T-helper 2 cell treated with Interferon-gamma antibody and Interleukin-4, amounts not matched to agents 5 μg/mL and 100 μg/mL, for 36 hours (primary cell): ENCODE results near the gene OR4D2.
A peak's percentile ranks its signal among the peaks of the same experiment; 100 is the strongest.

Source experiments
- DNase-seq: peaks from one replicate; pipeline ENCODE4 v3.0.0; 2021; ENCODE audit warnings: low spot score
- H3K27ac Mint-ChIP-seq: one replicate; pipeline ENCODE4 v1.8.0; 2021; ENCODE audit warnings: mild to moderate bottlenecking, mixed read lengths
- H3K27me3 Mint-ChIP-seq: one replicate; pipeline ENCODE4 v1.8.0; 2021; ENCODE audit warnings: low read depth, mixed read lengths
- H3K36me3 Mint-ChIP-seq: one replicate; pipeline ENCODE4 v1.8.0; 2021; ENCODE audit warnings: low read depth, mixed read lengths
- H3K4me1 Mint-ChIP-seq: one replicate; pipeline ENCODE4 v1.8.0; 2021; ENCODE audit warnings: low read depth, mixed read lengths
- H3K4me3 Mint-ChIP-seq: one replicate; pipeline ENCODE4 v1.8.0; 2022; ENCODE audit warnings: mild to moderate bottlenecking, moderate library complexity, mixed read lengths
- H3K9me3 Mint-ChIP-seq: one replicate; pipeline ENCODE4 v1.8.0; 2021; ENCODE audit warnings: mixed read lengths

The OR4D2 gene

GRCh38 chr17:58184986-58185761 lies 18.4 kb downstream of the OR4D2 start:
- H3K4me3 Mint-ChIP-seq, result no peak overlapping the region
- DNase-seq, result no peak
- no peak overlapping the region for H3K27ac Mint-ChIP-seq
- H3K27me3 Mint-ChIP-seq, result peaks cover 2% of the 10 kb centered on the region
- no peaks in the 10 kb centered on the region for H3K9me3 Mint-ChIP-seq
- H3K4me1 Mint-ChIP-seq, result no peaks in the 10 kb centered on the region
- no peaks in the 10 kb centered on the region for H3K36me3 Mint-ChIP-seq

GRCh38 chr17:58186591-58186990 lies 19.8 kb downstream of the OR4D2 start:
- Mint-ChIP-seq H3K27ac (no peak overlapping the region), H3K4me3 (no peak overlapping the region), H3K27me3 (peaks cover 4% of the 10 kb centered on the region), H3K4me1 (no peaks in the 10 kb centered on the region), H3K9me3 (no peaks in the 10 kb centered on the region), H3K36me3 (no peaks in the 10 kb centered on the region)
- DNase-seq, result no peak

DNA sequence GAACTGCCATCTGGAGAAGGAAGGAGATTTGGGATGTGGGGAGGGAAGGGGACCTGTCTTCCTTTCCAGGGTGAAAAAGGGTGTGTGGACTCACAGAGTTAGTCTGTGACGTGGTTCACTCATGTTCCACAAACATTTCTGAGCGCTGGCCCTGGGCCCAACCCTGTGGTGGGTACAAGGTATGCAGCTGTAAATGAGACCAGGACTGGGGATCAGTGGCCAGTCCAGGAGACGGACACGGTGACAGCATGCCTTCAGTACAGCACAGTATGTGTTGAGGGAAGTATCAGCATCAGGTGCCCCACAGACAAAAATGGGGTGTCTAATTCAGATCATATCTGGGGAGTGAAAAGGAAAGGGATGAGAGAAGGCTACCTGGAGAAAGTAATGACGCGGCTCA lies 20.3 kb downstream of the OR4D2 start:
- Mint-ChIP-seq H3K27me3 (peaks cover 4% of the 10 kb centered on the region), H3K36me3 (no peaks in the 10 kb centered on the region), H3K27ac (no peak overlapping the region), H3K4me3 (no peak overlapping the region), H3K4me1 (no peaks in the 10 kb centered on the region), H3K9me3 (no peaks in the 10 kb centered on the region)
- DNase-seq, result no peak

DNA sequence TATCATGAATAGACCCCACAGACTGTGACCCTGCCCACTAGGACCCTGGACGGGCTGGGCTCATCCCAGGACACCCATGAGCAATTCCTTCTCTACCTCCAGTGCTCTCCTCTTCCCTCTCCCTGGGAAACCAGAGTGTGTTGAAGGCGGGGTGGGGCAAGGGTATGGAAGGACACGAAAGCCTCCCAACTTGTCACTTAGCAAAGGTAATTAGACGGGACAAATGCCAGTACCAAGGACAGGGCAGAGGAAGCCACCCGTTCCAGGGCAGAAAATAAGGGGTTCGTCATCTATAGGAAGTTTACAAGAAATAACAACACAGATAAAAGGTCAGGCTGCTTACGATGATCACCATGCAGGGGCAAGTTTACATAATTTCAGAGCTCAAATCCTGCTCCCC lies 20.9 kb downstream of the OR4D2 start:
- Mint-ChIP-seq H3K4me3 (no peak overlapping the region), H3K36me3 (no peaks in the 10 kb centered on the region), H3K27me3 (peaks cover 4% of the 10 kb centered on the region), H3K27ac (no peak overlapping the region), H3K4me1 (no peaks in the 10 kb centered on the region), H3K9me3 (no peaks in the 10 kb centered on the region)
- no peak for DNase-seq

GRCh38 chr17:58189436-58190146 lies 22.8 kb downstream of the OR4D2 start:
- Mint-ChIP-seq H3K9me3 (no peaks in the 10 kb centered on the region), H3K4me1 (no peaks in the 10 kb centered on the region), H3K36me3 (no peaks in the 10 kb centered on the region)

DNA sequence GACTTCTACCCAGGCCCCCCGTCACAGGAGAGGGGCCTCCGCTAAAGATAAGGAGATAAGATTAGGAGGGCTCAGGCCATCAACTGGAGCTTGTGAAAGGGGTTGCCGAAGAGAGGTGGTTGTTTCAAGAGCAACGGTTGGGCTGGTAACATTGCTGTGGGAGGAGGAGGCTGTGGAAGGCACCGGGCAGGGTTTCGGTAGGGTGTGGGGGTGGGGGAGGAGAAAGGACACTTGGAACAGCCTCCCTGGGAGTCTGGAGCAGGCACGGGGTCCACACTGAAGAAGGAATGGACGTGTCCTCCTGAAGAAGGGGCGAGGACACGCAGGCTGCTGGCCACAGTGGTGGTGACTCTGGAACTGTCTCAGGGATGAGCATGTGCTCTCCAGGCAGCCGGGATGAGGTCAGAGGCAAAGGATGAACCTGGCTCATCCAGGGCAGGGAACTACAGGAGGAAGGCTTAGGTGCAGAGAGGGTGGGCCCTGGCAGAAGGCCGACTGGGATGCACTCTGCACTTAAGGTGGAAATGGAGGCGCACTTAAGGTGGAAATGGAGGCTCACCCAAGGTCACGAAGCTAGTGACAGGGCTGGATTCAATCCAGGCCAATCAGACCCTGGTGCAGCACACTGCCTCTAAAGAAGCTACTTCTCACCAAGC lies 24.6 kb downstream of the OR4D2 start:
- Mint-ChIP-seq H3K27me3 (peaks cover 4% of the 10 kb centered on the region), H3K9me3 (no peaks in the 10 kb centered on the region), H3K27ac (no peak overlapping the region), H3K36me3 (no peaks in the 10 kb centered on the region), H3K4me1 (no peaks in the 10 kb centered on the region), H3K4me3 (no peak overlapping the region)
- no peak for DNase-seq

More at GRCh38 chr17:58189436-58190146, 22.8 kb downstream of the OR4D2 start:
- no peak overlapping the region for H3K27ac Mint-ChIP-seq
- peaks cover 4% of the 10 kb centered on the region for H3K27me3 Mint-ChIP-seq
- no peak overlapping the region for H3K4me3 Mint-ChIP-seq
- DNase-seq, result no peak

DNA sequence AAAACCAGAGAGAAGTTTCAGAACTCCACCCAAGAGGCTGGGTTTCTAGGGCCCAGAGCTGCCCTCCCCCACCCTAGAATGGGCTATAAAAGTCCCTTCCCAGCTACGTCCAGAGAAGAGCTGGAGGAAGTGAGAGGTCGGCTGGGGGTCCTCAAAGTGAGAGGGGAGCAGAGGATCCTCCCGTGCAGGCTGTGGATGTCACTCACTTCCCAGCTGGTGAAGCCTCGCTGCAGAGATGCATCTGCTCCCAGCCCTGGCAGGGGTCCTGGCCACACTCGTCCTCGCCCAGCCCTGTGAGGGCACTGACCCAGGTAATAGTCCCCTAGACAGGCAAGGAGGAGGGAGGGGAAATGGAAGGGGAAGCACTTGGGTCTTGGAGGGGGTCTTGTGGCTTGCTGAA lies 25.8 kb downstream of the OR4D2 start, which contains the start of gene EPX:
EPX (plus strand) TSS at position 115 of the 400 bp plus-strand sequence; CDS start at position 236, 121 bp downstream.
- H3K27ac Mint-ChIP-seq, result no peak within 1 kb of the TSS
- no peaks in the 10 kb centered on the region for H3K9me3 Mint-ChIP-seq
- H3K4me1 Mint-ChIP-seq, result no peaks in the 10 kb centered on the region
- H3K27me3 Mint-ChIP-seq, result peaks cover 4% of the 10 kb centered on the region
- no peaks in the 10 kb centered on the region for H3K36me3 Mint-ChIP-seq
- H3K4me3 Mint-ChIP-seq, result no peak within 1 kb of the TSS
- DNase-seq, result no peak

- no peaks in the 10 kb centered on the region for H3K9me3 Mint-ChIP-seq
- H3K27me3 Mint-ChIP-seq, result peaks cover 2% of the 10 kb centered on the region
- DNase-seq, result no peak
- no peaks in the 10 kb centered on the region for H3K4me1 Mint-ChIP-seq
- H3K27ac Mint-ChIP-seq, result no peak overlapping the region
- H3K36me3 Mint-ChIP-seq, result no peaks in the 10 kb centered on the region
- no peak overlapping the region for H3K4me3 Mint-ChIP-seq
These were observed 27.0 kb downstream of the OR4D2 start for GRCh38 chr17:58193641-58194255.

- H3K36me3 Mint-ChIP-seq, result no peaks in the 10 kb centered on the region
- H3K27ac Mint-ChIP-seq, result no peak overlapping the region
- no peak overlapping the region for H3K4me3 Mint-ChIP-seq
- H3K4me1 Mint-ChIP-seq, result no peaks in the 10 kb centered on the region
- H3K27me3 Mint-ChIP-seq, result peaks cover 2% of the 10 kb centered on the region
- H3K9me3 Mint-ChIP-seq, result no peaks in the 10 kb centered on the region
- no peak for DNase-seq
These were observed 28.8 kb downstream of the OR4D2 start for GRCh38 chr17:58195518-58196123.

GRCh38 chr17:58196610-58197009 lies 29.8 kb downstream of the OR4D2 start:
- Mint-ChIP-seq H3K27me3 (no peaks in the 10 kb centered on the region), H3K27ac (no peak overlapping the region), H3K9me3 (no peaks in the 10 kb centered on the region), H3K36me3 (no peaks in the 10 kb centered on the region), H3K4me1 (no peaks in the 10 kb centered on the region), H3K4me3 (no peak overlapping the region)
- DNase-seq, result no peak

DNA sequence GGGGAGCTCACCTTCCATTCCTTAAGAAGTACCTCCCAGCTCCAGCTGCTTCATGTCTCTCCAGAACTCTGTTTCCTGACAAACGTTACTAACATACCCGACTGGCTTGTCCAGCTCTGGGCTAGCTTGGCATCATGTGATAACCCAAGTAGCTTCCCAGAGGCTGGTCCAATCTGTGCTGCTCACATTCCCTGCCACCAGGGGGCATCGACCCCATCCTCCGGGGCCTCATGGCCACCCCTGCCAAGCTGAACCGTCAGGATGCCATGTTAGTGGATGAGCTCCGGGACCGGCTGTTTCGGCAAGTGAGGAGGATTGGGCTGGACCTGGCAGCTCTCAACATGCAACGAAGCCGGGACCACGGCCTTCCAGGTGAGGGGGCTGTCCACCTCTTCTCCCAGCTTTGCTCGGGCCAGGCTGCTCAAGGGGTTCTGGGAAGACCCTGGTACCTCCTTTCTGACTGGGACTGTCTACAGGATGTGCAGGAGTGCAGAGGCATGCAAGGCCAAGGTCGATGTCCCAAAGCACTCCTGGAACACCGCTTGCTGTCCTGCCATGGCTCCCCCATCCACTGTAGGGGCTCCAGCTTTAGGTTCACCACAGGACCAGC lies 33.3 kb downstream of the OR4D2 start:
- H3K27ac Mint-ChIP-seq, result no peak overlapping the region

DNA sequence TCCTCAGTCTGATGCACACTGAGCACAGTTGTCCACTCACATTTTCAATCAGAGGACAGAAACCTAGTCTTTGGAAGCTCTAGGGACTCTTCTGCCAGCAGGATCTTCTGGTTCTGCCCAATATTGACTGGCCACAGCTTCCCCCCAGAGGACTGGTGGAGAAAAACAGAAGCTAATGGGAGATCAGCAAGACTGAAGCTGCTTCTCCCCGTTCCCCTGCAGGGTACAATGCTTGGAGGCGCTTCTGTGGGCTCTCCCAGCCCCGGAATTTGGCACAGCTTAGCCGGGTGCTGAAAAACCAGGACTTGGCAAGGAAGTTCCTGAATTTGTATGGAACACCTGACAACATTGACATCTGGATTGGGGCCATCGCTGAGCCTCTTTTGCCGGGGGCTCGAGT lies 36.1 kb downstream of the OR4D2 start:
- Mint-ChIP-seq H3K9me3 (no peaks in the 10 kb centered on the region), H3K36me3 (no peaks in the 10 kb centered on the region), H3K27me3 (no peaks in the 10 kb centered on the region), H3K4me3 (no peak overlapping the region), H3K4me1 (no peaks in the 10 kb centered on the region), H3K27ac (no peak overlapping the region)
- DNase-seq, result no peak

More for the DNA sequence above, 33.3 kb downstream of the OR4D2 start:
- no peaks in the 10 kb centered on the region for H3K9me3 Mint-ChIP-seq
- no peaks in the 10 kb centered on the region for H3K4me1 Mint-ChIP-seq
- H3K27me3 Mint-ChIP-seq, result no peaks in the 10 kb centered on the region
- DNase-seq, result peak; percentile 32
- H3K4me3 Mint-ChIP-seq, result no peak overlapping the region
- H3K36me3 Mint-ChIP-seq, result no peaks in the 10 kb centered on the region

- H3K4me1 Mint-ChIP-seq, result no peaks in the 10 kb centered on the region
- no peak overlapping the region for H3K4me3 Mint-ChIP-seq
- DNase-seq, result no peak
- peaks cover 1% of the 10 kb centered on the region for H3K36me3 Mint-ChIP-seq
- H3K27ac Mint-ChIP-seq, result no peak overlapping the region
- no peaks in the 10 kb centered on the region for H3K27me3 Mint-ChIP-seq
- no peaks in the 10 kb centered on the region for H3K9me3 Mint-ChIP-seq
These were observed 38.0 kb downstream of the OR4D2 start for GRCh38 chr17:58204796-58205195.
